Activated T-cell treated with anti-CD3 and anti-CD28 coated beads, Interleukin-2, amount 50 U/mL, for 4 hours (primary cell): Measurements from ENCODE around the gene CACNA1H. TPM values are rescaled to one million over a fixed set of nuclear protein-coding genes. Genes with fewer than 3 reads are reported as not detected.

Experiments
- ATAC-seq, 2 donors: fragments of 200-7000 bp; cut with Tn5 transposase; one replicate each; pipeline ENCODE4 v1.10.0; 2021
- DNase-seq: peaks from one replicate; pipeline ENCODE4 v3.0.0-alpha.2; 2020
- H3K27me3 Mint-ChIP-seq: one replicate; pipeline ENCODE4 v1.8.0; 2021; ENCODE audit warnings: low read depth, mixed read lengths
- H3K36me3 Mint-ChIP-seq: one replicate; pipeline ENCODE4 v1.8.0; 2022; ENCODE audit warnings: mixed read lengths; ENCODE audit not compliant: insufficient read depth
- H3K4me1 Mint-ChIP-seq: one replicate; pipeline ENCODE4 v1.8.0; 2021; ENCODE audit warnings: low read depth, mixed read lengths
- H3K4me3 Mint-ChIP-seq: one replicate; pipeline ENCODE4 v1.8.0; 2021; ENCODE audit warnings: mild to moderate bottlenecking, moderate library complexity, mixed read lengths
- H3K9me3 Mint-ChIP-seq: one replicate; pipeline ENCODE4 v1.8.0; 2021; ENCODE audit warnings: mixed read lengths
- total RNA-seq, 3 donors: library from RNA; stranded (reverse); gene quantifications; one replicate each; pipeline ENCODE4 v1.2.1, GENCODE V29; 2021

CACNA1H gene
- total RNA-seq: under 1 TPM; 0.34 to 0.51 (median 0.41) TPM

DNA sequence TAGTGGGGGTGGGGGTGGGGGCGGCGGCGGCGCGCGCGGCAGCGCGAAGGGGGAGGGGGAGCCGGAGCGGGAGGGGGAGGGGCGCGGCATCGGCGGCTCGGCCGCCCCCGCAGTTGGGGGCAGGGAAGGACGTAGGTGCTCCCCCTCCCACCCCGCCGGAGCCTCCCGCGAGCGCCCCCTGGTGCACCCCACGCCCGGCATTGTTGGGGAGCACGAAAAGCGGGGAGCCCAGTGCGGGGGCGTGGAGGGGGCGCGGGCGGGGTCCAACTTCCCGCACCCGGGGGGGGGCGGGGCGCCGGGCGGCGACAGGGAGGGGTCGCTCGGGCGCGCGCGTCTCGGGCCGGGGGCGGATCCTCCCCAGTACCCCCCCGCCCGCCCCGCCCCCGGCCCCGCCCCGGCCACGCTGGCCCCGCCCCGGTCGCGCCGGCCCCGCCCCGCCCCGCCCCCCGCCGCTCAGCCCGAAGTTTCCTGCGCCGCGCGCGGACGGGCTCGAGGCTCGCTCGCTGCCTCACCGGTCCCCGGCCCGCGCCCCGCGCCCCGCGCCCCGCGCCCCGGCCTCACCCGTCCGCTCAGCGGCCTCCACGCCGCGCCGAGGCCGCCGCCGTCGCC, at the start of gene CACNA1H:
CACNA1H (plus strand) TSS at position 456 of the 609 bp plus-strand sequence. CDS start 632 bp downstream, outside the sequence.
- no peaks in the 10 kb centered on the region for H3K36me3 Mint-ChIP-seq
- peak; percentile 73 to 76 for ATAC-seq
- peak; percentile 70 for DNase-seq
- peak within 1 kb of the TSS; percentile 61 for H3K4me3 Mint-ChIP-seq
- no peaks in the 10 kb centered on the region for H3K9me3 Mint-ChIP-seq
- peaks cover 5% of the 10 kb centered on the region for H3K4me1 Mint-ChIP-seq
- peaks cover 16% of the 10 kb centered on the region for H3K27me3 Mint-ChIP-seq

- Mint-ChIP-seq H3K36me3 (no peaks in the 10 kb centered on the region), H3K9me3 (no peaks in the 10 kb centered on the region), H3K4me1 (no peaks in the 10 kb centered on the region), H3K4me3 (no peak overlapping the region), H3K27me3 (peaks cover 23% of the 10 kb centered on the region)
- no peak for ATAC-seq
- DNase-seq: no peak
Measured at GRCh38 chr16:1103636-1103980, 49.3 kb upstream of the CACNA1H start.

- no peaks in the 10 kb centered on the region for H3K9me3 Mint-ChIP-seq
- peak in 1 of 2 donors; percentile 63 for ATAC-seq
- H3K4me1 Mint-ChIP-seq: no peaks in the 10 kb centered on the region
- peak; percentile 42 for DNase-seq
- no peak overlapping the region for H3K4me3 Mint-ChIP-seq
- no peaks in the 10 kb centered on the region for H3K36me3 Mint-ChIP-seq
- peaks cover 26% of the 10 kb centered on the region for H3K27me3 Mint-ChIP-seq
Measured at GRCh38 chr16:1105888-1106620, 46.9 kb upstream of the CACNA1H start.

GRCh38 chr16:1106659-1107058, 46.2 kb upstream of the CACNA1H start:
- H3K27me3 Mint-ChIP-seq: peaks cover 26% of the 10 kb centered on the region
- H3K9me3 Mint-ChIP-seq: no peaks in the 10 kb centered on the region
- ATAC-seq (no peak), DNase-seq (no peak)
- no peaks in the 10 kb centered on the region for H3K4me1 Mint-ChIP-seq
- H3K4me3 Mint-ChIP-seq: no peak overlapping the region
- no peaks in the 10 kb centered on the region for H3K36me3 Mint-ChIP-seq

DNA sequence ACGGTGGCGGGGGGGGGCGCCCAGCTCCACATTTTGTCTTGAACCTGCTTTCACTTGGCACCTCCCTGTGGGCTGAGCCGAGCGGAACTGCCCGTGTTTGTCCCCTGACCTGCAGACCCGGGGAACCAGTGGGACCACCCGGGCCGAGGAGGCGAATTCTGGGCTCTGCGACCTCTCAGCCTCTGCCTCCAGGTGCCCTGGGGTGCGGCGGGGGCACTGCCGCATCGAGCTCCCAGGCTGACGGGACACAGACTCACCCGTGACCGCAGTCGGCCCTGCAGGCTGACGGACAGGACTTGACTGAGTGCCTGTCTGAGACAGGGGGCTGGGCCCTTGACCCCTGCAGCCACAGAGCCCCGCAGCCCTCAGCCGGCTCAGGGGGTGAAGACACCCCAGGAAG, 45.8 kb upstream of the CACNA1H start:
- DNase-seq (no peak), ATAC-seq (no peak)
- Mint-ChIP-seq H3K4me3 (no peak overlapping the region), H3K27me3 (peaks cover 26% of the 10 kb centered on the region), H3K9me3 (no peaks in the 10 kb centered on the region), H3K36me3 (no peaks in the 10 kb centered on the region), H3K4me1 (no peaks in the 10 kb centered on the region)

- Mint-ChIP-seq H3K4me3 (no peak overlapping the region), H3K9me3 (no peaks in the 10 kb centered on the region), H3K4me1 (no peaks in the 10 kb centered on the region), H3K36me3 (no peaks in the 10 kb centered on the region), H3K27me3 (peaks cover 26% of the 10 kb centered on the region)
- ATAC-seq (no peak), DNase-seq (no peak)
Measured at GRCh38 chr16:1107731-1108130, 45.2 kb upstream of the CACNA1H start.

GRCh38 chr16:1108299-1109252, 44.3 kb upstream of the CACNA1H start:
- Mint-ChIP-seq H3K4me3 (no peak overlapping the region), H3K36me3 (no peaks in the 10 kb centered on the region), H3K4me1 (no peaks in the 10 kb centered on the region), H3K9me3 (no peaks in the 10 kb centered on the region), H3K27me3 (peaks cover 26% of the 10 kb centered on the region)
- ATAC-seq (no peak), DNase-seq (no peak)

- H3K27me3 Mint-ChIP-seq: peaks cover 17% of the 10 kb centered on the region
- ATAC-seq: no peak
- no peak overlapping the region for H3K4me3 Mint-ChIP-seq
- H3K4me1 Mint-ChIP-seq: no peaks in the 10 kb centered on the region
- no peaks in the 10 kb centered on the region for H3K36me3 Mint-ChIP-seq
- DNase-seq: no peak
- no peaks in the 10 kb centered on the region for H3K9me3 Mint-ChIP-seq
Measured at GRCh38 chr16:1109648-1110047, 43.3 kb upstream of the CACNA1H start.

DNA sequence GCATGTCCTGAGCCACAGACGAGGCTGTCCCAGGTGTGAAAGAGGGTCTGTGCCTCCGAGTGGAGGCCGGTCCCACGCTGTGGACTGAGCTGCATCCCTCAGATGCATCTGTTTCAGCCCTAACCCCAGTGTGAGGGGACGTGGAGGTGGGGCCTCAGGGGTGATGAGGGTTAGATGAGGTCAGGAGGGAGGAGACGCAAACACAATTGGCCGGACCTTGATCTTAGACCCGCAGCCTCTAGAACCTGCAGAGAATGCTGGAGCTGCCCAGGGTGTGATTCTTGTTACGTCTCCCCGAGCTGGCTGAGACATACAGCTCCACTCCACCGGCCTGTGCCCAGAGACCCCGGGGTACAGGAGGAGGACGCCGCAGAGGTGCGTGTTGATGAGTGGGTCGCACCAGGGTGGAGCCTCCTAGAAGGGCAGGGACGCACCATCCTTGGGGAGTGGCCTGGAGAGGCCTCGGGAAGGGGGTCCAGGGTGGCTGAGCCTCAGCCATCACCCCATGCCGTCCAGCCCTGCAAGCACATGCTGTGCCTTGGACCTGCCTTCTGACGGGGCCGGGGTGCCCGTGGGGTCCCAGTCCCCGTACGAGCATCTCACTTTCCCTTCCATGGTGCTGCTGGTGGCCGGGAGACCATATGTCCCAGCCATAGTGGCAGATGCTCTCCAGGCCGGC, 40.3 kb upstream of the CACNA1H start:
- Mint-ChIP-seq H3K4me1 (no peaks in the 10 kb centered on the region), H3K36me3 (no peaks in the 10 kb centered on the region), H3K4me3 (no peak overlapping the region), H3K9me3 (no peaks in the 10 kb centered on the region), H3K27me3 (peaks cover 9% of the 10 kb centered on the region)
- DNase-seq: no peak
- ATAC-seq: no peak

DNA sequence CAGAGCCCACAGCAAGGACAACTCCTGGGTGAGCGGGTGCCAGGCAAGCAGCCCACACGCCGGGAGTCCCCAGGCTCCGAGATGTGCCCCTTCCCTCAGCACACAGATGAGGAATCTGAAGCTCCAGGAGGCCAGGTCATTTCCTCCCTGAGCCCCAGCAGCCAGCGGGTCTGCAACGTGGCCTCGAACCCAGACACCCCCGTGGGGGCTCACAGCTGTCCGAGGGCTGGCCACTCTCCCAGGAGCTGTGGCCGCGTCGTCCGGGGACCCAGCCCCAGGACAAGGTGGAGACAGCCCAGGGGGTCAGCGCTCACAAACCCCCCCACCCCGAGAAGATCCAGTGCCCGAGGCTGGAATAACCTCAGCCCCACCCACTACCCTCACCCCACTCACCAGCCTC, 39.4 kb upstream of the CACNA1H start:
- no peak for ATAC-seq
- DNase-seq: no peak
- H3K9me3 Mint-ChIP-seq: no peaks in the 10 kb centered on the region
- peaks cover 9% of the 10 kb centered on the region for H3K27me3 Mint-ChIP-seq
- H3K4me3 Mint-ChIP-seq: no peak overlapping the region
- no peaks in the 10 kb centered on the region for H3K36me3 Mint-ChIP-seq
- H3K4me1 Mint-ChIP-seq: no peaks in the 10 kb centered on the region

GRCh38 chr16:1113889-1114526, 38.9 kb upstream of the CACNA1H start:
- no peak for ATAC-seq
- Mint-ChIP-seq H3K27me3 (peaks cover 7% of the 10 kb centered on the region), H3K9me3 (no peaks in the 10 kb centered on the region)

DNA sequence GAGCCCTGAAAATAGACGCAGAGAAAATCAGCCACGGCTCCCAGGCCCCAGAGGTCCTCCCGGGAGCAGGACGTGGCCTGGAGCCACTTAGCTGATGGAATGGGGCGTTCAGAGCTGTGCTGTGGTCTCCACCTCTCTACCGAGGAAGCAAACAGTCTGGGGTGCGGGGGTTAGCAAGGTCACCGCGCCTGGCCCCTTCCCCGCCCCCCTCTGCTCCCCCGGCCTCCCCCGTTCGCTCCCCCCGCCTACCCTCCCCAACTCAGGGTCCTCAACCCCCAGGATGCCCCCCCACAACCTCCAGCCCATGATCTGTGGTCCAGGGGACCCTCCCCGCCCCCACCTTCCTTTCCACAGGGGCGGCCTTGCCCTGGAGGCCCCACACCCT, 36.2 kb upstream of the CACNA1H start:
- H3K27me3 Mint-ChIP-seq: peaks cover 2% of the 10 kb centered on the region
- no peak overlapping the region for H3K4me3 Mint-ChIP-seq
- H3K4me1 Mint-ChIP-seq: no peaks in the 10 kb centered on the region
- no peaks in the 10 kb centered on the region for H3K9me3 Mint-ChIP-seq
- no peak for DNase-seq
- no peak for ATAC-seq
- no peaks in the 10 kb centered on the region for H3K36me3 Mint-ChIP-seq

More at GRCh38 chr16:1113889-1114526, 38.9 kb upstream of the CACNA1H start:
- Mint-ChIP-seq H3K4me1 (no peaks in the 10 kb centered on the region), H3K36me3 (no peaks in the 10 kb centered on the region), H3K4me3 (no peak overlapping the region)
- DNase-seq: no peak

GRCh38 chr16:1117176-1117900, 35.6 kb upstream of the CACNA1H start:
- H3K36me3 Mint-ChIP-seq: no peaks in the 10 kb centered on the region
- DNase-seq (no peak), ATAC-seq (no peak)
- no peaks in the 10 kb centered on the region for H3K9me3 Mint-ChIP-seq
- peaks cover 2% of the 10 kb centered on the region for H3K27me3 Mint-ChIP-seq
- H3K4me1 Mint-ChIP-seq: no peaks in the 10 kb centered on the region
- no peak overlapping the region for H3K4me3 Mint-ChIP-seq
